ENCODE results near the gene KRT81.

DNA sequence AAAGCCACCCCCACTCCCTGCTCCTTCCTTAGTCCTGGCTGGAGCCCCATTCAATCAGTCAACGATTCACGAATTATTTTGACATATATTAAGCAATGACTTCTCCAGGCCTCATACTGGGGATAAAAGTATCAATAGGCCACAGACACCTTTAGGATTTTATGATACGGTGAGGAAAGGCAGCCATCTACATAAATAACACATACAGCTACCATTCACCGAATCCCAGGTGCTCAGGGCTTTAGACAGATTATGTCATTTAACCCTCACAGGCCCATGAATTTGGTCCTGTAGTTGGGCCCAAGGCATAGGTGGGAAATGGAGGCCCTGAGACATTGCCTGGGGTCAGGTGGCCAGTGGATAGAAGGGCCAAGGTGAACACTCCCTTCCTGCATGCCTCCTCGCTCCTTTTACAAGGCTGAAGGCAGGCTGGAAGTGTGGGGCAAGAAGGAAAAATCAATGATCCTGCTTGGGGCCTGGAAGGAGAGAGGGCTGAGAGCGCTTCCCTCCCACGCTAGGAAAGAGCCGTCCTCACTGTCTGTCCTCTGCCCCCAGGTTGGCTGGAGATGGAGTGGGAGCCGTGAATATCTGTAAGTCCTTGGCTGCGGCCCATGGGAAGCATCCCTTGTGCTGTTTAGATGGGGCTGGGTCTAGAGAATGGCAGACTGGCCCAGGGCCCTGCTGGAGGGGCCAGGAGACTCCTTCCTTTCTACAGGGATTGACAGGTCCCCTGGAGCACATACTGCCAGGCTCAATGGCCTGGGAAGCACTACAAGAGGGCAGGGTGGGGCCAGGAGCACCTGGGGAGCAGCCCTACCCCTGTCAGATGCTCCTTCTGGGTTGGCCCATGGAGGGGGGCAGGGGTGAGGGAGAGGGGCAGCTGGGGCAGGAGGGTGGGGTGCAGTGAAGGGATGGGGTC lies 43.5 kb downstream of the KRT81 start:
- no peak for TF ChIP-seq CTCF (IDR thresholded peaks at IDR 0.05)
- no peak for TF ChIP-seq POLR2A (IDR thresholded peaks at IDR 0.05)
